HL-60/S4 treated with phorbol 12-myristate 13-acetate at 8.2 ng/mL for 4 days and 3 days (cell line): ENCODE measurements around the gene LPP.

Experiments
- in situ Hi-C: fragments of 300-500 bp; cut with MboI; formaldehyde crosslinking; loops from 2 replicates; pipeline ENCODE4 v1.15.0; 2022; ENCODE audit warnings: low sequenced_read_pairs

Gene LPP

GRCh38 chr3:188392076-188392475 is 238.1 kb downstream of the LPP start:
- in situ Hi-C loops, result no loop called here

GRCh38 chr3:188394623-188395022 is 240.7 kb downstream of the LPP start:
- in situ Hi-C loops, result no loop called here

- in situ Hi-C loops, result no loop called here
Measured at GRCh38 chr3:188396251-188396650, 242.3 kb downstream of the LPP start.

GRCh38 chr3:188396900-188397299 is 242.9 kb downstream of the LPP start:
- in situ Hi-C loops, result no loop called here

- in situ Hi-C loops, result no loop called here
Measured at GRCh38 chr3:188397766-188398705, 244.1 kb downstream of the LPP start.

- in situ Hi-C loops, result loop anchor here (25.0 kb wide), 1 partner anchor 663 kb away; the partner anchor contains the start of gene BCL6
Measured at GRCh38 chr3:188400494-188401243, 246.7 kb downstream of the LPP start.

DNA sequence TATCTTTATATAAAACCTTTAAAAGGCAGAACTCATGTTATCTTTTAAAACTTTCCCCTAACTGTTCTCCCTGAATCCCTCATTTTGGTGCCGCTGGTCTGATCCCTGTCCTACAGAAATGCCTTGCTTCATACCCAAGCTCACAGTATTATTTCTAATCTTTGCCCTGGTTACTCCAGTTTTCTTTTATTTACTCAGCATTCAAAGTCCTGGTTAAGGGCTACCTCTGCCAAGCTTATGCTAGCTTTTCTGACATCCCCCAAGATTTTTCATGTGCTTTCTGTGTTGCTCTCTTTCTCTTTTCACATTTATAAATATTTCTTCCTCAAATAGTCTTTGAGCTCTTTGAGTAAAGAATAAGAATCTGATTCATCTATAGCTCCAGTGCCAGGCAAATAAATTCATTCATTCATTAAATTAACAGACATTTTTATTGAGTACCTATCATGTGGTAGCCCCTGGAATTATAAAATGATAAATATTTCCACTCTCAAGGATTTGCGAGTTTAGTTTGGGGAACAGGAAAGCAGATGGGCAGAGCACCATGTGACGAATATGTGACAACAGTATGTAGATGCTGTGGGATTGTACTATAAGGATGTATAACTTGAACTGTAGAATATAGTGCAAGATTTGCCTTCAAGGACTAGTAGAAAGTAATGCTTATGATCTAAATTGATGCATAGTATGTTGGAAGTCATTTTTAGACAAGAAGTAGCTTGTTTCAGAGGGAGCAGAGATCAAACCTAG is 247.5 kb downstream of the LPP start:
- in situ Hi-C loops, result loop anchor here (25.0 kb wide), 1 partner anchor 664 kb away; the partner anchor contains the start of gene BCL6

DNA sequence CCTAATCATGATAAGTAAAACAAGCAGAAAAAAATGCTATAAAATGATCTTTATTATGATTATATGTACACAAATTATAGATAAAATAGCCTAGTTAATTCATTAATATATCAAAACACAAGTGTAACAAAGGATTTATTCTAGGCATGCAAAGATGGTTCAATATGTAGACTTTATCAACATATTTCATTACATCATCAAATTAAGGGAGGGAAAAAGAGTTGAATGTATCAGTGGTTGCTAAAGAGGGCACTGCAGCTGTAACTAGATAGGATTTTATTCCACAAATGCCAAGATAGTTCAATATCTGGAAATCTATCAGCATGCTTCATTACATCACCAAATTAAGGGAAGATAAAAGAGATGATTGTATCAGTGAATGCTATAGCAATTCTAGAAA is 248.3 kb downstream of the LPP start:
- in situ Hi-C loops, result loop anchor here (25.0 kb wide), 1 partner anchor 665 kb away; the partner anchor contains the start of gene BCL6

DNA sequence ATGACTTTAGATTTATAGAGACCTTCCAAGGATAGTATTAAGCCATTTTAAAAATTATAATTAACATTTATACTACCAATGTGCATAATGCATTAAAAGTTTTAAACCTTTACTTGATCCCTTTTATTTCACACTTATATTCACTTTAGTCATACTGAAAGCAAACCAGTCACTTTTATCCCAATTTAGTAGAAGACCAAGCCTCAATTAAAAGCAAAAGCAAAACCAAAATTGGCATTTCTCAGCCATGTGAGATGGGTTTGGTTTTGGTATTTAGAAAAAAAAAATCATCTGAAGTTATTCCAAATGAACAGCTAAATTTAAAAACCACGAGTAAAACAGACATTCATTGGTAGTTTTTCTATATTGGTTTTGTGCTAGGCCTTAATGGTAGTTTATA is 249.4 kb downstream of the LPP start:
- in situ Hi-C loops, result loop anchor here (25.0 kb wide), 1 partner anchor 666 kb away; the partner anchor contains the start of gene BCL6

GRCh38 chr3:188404124-188404523 is 250.2 kb downstream of the LPP start:
- in situ Hi-C loops, result loop anchor here (25.0 kb wide), 1 partner anchor 667 kb away; the partner anchor contains the start of gene BCL6

- in situ Hi-C loops, result loop anchor here (25.0 kb wide), 1 partner anchor 667 kb away; the partner anchor contains the start of gene BCL6
Measured at GRCh38 chr3:188404701-188405100, 250.7 kb downstream of the LPP start.

DNA sequence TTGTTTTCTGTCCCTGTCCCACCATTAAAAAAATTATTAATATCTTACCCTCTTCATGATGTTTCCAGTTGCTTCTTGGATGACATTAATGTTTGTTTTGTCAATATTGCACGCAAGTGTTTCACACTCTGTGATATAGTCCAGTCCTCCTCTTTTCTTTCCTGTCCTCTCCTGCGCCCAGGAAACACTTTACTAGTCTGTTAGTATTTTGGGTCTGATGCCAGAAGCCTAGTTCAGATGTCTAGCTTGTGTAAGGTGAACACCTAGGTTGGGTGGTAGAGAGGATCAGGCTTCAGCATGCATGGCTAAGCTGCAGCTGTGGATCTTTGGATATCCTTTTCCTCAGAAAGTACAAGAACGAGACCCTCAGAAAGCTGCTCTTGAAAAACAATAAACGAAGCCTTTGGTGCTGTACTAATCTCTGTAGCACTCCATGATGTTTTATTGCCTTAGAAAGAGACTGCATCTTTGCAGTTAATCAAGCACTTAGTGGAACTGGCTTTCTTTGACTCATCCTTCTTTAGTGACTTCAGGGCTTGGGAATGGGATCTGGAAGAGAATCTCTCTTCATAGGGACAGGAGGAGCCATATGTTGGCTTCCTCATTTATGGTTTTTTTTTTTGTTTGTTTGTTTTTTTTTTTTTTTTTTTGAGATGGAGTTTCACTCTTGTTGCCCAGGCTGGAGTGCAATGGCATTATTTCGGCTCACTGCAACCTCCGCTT is 253.4 kb downstream of the LPP start:
- in situ Hi-C loops, result loop anchor here (25.0 kb wide), 1 partner anchor 670 kb away; the partner anchor contains the start of gene BCL6

DNA sequence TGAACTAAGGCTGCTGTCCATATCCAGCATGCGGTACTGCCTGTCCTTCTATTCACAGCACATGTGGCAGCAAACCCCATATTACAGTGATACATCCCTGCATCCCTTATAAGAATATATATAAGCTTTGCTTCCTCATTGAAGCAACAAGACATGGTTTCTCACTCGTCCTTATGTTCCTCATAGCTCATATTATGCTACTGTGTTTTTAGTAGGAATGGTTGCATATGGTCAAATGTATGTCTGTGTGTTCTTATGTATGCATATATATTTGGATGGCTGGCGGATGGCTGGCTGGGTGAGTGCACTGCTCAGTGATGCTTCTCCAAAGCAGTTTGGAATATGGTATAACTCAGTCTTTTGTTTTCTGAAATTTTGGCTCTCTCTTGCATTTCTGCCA is 254.9 kb downstream of the LPP start:
- in situ Hi-C loops, result loop anchor here (25.0 kb wide), 1 partner anchor 672 kb away; the partner anchor contains the start of gene BCL6

DNA sequence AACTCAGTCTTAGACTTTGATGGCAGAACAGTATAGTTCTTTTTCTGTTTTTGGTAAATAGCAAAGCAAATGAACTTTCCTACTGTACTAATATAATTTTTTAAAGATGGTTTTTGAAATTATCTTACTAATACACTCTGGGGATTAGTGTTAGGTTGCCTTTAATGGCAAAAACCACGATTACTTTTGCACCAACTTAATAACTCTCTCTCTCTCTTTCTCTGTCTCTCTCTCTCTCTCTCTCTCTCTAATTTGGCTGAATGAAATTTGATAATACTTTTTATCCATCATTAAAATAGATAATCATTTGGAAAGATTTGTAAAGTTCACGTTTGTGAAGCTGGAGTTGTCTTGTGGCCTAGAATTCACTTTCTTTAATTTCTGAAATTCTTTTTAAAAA is 257.8 kb downstream of the LPP start:
- in situ Hi-C loops, result loop anchor here (25.0 kb wide), 1 partner anchor 674 kb away; the partner anchor contains the start of gene BCL6

DNA sequence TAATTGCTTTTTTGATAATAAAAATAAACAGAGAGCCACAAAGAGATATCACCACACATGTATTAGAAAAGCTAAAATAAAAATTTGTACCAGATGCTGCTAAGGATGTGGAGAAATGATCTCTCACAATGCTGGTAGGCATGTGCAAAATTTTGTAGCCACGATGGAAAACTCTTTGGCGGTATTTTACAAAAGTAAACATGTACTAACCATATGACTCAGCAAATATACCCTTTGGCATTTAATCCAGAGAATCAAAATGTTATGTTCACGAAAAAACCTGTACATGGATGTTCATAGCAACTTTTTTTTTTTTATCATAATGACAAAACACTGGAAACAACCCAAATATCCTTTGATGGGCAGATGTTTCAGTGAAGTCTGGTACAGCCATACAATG is 261.2 kb downstream of the LPP start:
- in situ Hi-C loops, result loop anchor here (25.0 kb wide), 1 partner anchor 678 kb away; the partner anchor contains the start of gene BCL6

GRCh38 chr3:188416041-188416440 is 262.1 kb downstream of the LPP start:
- in situ Hi-C loops, result loop anchor here (25.0 kb wide), 1 partner anchor 679 kb away; the partner anchor contains the start of gene BCL6

GRCh38 chr3:188417271-188417696 is 263.3 kb downstream of the LPP start:
- in situ Hi-C loops, result loop anchor here (25.0 kb wide), 1 partner anchor 680 kb away; the partner anchor contains the start of gene BCL6

DNA sequence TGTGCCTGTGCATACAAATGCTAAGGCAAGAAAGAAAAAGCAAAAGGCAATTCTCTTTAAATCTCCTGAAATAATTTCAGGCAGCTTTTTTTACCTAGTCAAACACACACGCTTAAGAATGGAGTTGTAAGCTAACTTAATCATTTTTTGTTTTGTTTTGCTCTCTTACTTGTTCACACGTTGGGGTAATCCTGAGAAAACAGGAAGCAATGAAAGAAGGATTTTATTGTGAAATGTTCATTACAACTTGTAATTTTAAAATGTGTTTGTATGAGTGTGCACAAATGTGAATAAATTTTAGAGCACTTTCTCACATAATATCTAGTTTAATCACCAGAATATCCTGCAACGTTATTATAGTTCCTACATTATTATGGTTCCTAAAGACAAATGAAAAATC is 263.8 kb downstream of the LPP start:
- in situ Hi-C loops, result loop anchor here (25.0 kb wide), 1 partner anchor 680 kb away; the partner anchor contains the start of gene BCL6

DNA sequence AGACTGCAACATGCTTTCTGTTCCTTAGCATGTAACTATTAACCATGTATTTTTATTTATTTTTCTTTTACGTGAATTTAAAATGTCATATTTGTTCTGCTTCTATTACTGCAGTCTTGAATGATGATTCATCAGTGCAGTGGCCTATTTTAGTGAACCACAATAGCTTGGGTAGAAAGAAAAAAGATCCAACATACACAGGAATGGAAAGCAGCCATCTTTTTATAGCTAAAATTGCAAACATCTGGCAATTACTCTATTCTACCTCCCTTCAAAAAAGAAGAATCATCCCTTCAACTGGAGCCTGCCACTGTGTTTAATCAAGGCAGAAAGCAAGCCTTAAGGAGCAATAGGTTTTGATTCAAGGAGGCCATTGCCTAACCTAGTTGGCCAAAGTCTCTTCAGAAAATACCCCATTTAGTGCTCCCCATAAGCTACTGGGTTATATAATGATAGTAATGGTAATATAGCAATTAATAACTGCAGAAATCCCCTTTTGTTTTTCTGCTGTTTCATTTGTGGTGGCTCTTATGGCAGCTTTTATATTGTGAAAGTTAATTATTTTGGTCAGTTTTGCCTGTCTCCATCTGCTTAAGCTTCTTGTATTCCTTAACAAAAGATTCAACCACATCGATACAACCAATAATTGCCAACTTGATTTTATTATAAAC is 267.3 kb downstream of the LPP start:
- in situ Hi-C loops, result loop anchor here (25.0 kb wide), 1 partner anchor 684 kb away; the partner anchor contains the start of gene BCL6
